Stimulated activated CD8-positive, alpha-beta memory T cell treated with anti-CD3 and anti-CD28 coated beads, Interleukin-4, amount 100 ng/mL, for 4 hours (primary cell): Measurements from ENCODE around the gene PMPCB.

Source experiments
- DNase-seq, 2 donors: peaks; one replicate each; pipeline ENCODE4 v3.0.0-alpha.2; 2020; ENCODE audit warnings: low read depth in 2 of 2, low spot score in 1 of 2

PMPCB gene

GRCh38 chr7:103325744-103326143, 28.5 kb downstream of the PMPCB start:
- no peak for DNase-seq

GRCh38 chr7:103336761-103337160, 39.5 kb downstream of the PMPCB start:
- DNase-seq = no peak

- no peak for DNase-seq
Measured at GRCh38 chr7:103338864-103339263, 41.6 kb downstream of the PMPCB start.

- DNase-seq = no peak
Measured at GRCh38 chr7:103341466-103341865, 44.2 kb downstream of the PMPCB start.

- no peak for DNase-seq
Measured at GRCh38 chr7:103343332-103343731, 46.1 kb downstream of the PMPCB start.

GRCh38 chr7:103343758-103344452, 46.7 kb downstream of the PMPCB start:
- DNase-seq = peak; percentile 9 to 29

GRCh38 chr7:103344453-103345149, 47.4 kb downstream of the PMPCB start, which contains the start of gene DNAJC2:
DNAJC2 (minus strand) TSS chr7:103344767; CDS start chr7:103344622, 145 bp downstream.
- peak; percentile 69 to 79 for DNase-seq

GRCh38 chr7:103346396-103346795, 49.2 kb downstream of the PMPCB start:
- DNase-seq = no peak

- DNase-seq = peak; percentile 63 to 66
Measured at GRCh38 chr7:103347507-103348267, 50.5 kb downstream of the PMPCB start, which contains the start of gene PSMC2. PSMC2 (plus strand) TSS chr7:103347643; CDS start chr7:103347712, 69 bp downstream.

GRCh38 chr7:103348452-103348851, 51.2 kb downstream of the PMPCB start:
- no peak for DNase-seq

- no peak for DNase-seq
Measured at GRCh38 chr7:103348959-103349358, 51.7 kb downstream of the PMPCB start.

GRCh38 chr7:103349805-103350204, 52.6 kb downstream of the PMPCB start:
- DNase-seq = no peak
